SH-SY5Y (cell line): ENCODE measurements around the gene EFCAB8.

Experiments
- GATA2 ChIP-seq: IDR thresholded peaks from 2 replicates; pipeline ENCODE4 v1.6.1; 2011; ENCODE audit warnings: mild to moderate bottlenecking, low read depth, low read length
- GATA3 ChIP-seq: IDR thresholded peaks from 2 replicates; pipeline ENCODE4 v1.6.1; 2011; ENCODE audit warnings: low read depth, mild to moderate bottlenecking, low read length, moderate library complexity

DNA sequence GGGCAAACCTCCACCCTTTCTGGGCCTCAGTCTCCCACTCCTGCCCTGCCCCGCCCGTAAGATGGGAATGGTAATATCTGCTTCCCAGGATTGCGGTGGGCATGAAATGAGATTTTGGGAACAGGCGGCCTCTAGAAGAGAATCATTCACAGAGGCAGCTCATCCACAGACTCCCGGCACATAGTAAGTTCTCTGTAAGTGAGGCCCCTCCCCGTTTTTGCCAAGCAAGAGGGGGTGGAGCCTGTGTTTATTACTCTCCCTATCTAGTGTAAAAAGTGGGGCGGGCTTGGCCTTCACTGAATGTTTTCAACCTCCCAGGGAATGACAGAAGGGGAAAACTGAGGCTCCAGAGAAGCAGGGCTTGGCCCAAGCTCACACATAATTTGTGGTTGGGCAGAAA, 125.5 kb downstream of the EFCAB8 start:
- TF ChIP-seq GATA3 (no peak), GATA2 (no peak)
